HepG2 (cell line): ENCODE data around the gene SMPD3. TPM values are rescaled to one million over a fixed set of nuclear protein-coding genes. Genes with fewer than 3 reads are reported as not detected.
A peak's percentile ranks its signal among the peaks of the same experiment; 100 is the strongest.

Source experiments
- CEBPB ChIP-seq: IDR thresholded peaks from 2 replicates; pipeline ENCODE4 v1.6.1; 2011; ENCODE audit warnings: low read depth, low read length, improper control_type of control experiment, borderline replicate concordance
- CHD2 ChIP-seq: IDR thresholded peaks from 2 replicates; pipeline ENCODE4 v1.6.1; 2011; ENCODE audit warnings: low read depth, low read length, improper control_type of control experiment
- PTBP1 ChIP-seq: fragments of 200-400 bp; formaldehyde crosslinking; IDR thresholded peaks from 2 replicates; pipeline ENCODE4 v1.6.1; 2018; ENCODE audit warnings: low read length, low read depth; ENCODE audit not compliant: poor library complexity, severe bottlenecking
- RARA ChIP-seq: IDR thresholded peaks from 2 replicates; pipeline ENCODE4 v1.6.1; 2016; ENCODE audit warnings: missing genetic modification reagents, missing compliant biosample characterization
- SRF ChIP-seq: IDR thresholded peaks from 2 replicates; pipeline ENCODE4 v1.6.1; 2011; ENCODE audit warnings: mild to moderate bottlenecking, low read depth, low read length, moderate library complexity
- SRSF1 ChIP-seq: fragments of 200-400 bp; formaldehyde crosslinking; optimal IDR thresholded peaks from 2 replicates; pipeline ENCODE3; 2017; ENCODE audit warnings: mild to moderate bottlenecking, low read depth, low read length, moderate library complexity
- TGIF2 ChIP-seq: IDR thresholded peaks from 2 replicates; pipeline ENCODE4 v1.6.1; 2016; ENCODE audit warnings: control low read depth, missing compliant biosample characterization
- TMF1 ChIP-seq: sonication (generic); formaldehyde crosslinking; IDR thresholded peaks from 2 replicates; pipeline ENCODE4 v1.8.1; 2022; ENCODE audit warnings: low read depth, missing genetic modification reagents
- ZBTB49 ChIP-seq: sonication (generic); formaldehyde crosslinking; IDR thresholded peaks from 2 replicates; pipeline ENCODE4 v1.4.0; 2020; ENCODE audit warnings: missing genetic modification reagents, borderline replicate concordance
- ZFAT ChIP-seq: sonication (generic); formaldehyde crosslinking; conservative IDR thresholded peaks from 2 replicates; pipeline ENCODE4 v1.8.1; 2023; ENCODE audit warnings: missing genetic modification reagents, inconsistent platforms
- ZNF354B ChIP-seq: sonication (generic); formaldehyde crosslinking; IDR thresholded peaks from 2 replicates; pipeline ENCODE4 v1.8.0; 2022; ENCODE audit warnings: mild to moderate bottlenecking, missing genetic modification reagents
- ZNF446 ChIP-seq: sonication (generic); formaldehyde crosslinking; IDR thresholded peaks from 2 replicates; pipeline ENCODE4 v1.5.0; 2020; ENCODE audit warnings: mild to moderate bottlenecking, missing genetic modification reagents
- ZNF496 ChIP-seq: sonication (generic); formaldehyde crosslinking; IDR thresholded peaks from 2 replicates; pipeline ENCODE4 v1.8.1; 2023; ENCODE audit warnings: mild to moderate bottlenecking, moderate library complexity, missing genetic modification reagents; ENCODE audit not compliant: insufficient replicate concordance
- ZNF605 ChIP-seq: sonication (generic); formaldehyde crosslinking; IDR thresholded peaks from 2 replicates; pipeline ENCODE4 v1.8.0; 2022; ENCODE audit warnings: mild to moderate bottlenecking, missing genetic modification reagents
- polyA plus RNA-seq, 8 experiments: library from polyadenylated mRNA; depleted of rRNA in 3 of 8; stranded (reverse) in 7 of 8; unstranded in 1 of 8; fragments of >200 nt; fragmentation: Illumina TruSeq in 4 of 8; extraction: Trizol in 4 of 8; gene quantifications; 2 replicates each; pipeline versions ENCODE4 v1.2.1 to v1.2.3, GENCODE V29; 2011 to 2016; ENCODE audit warnings: low read depth in 4 of 8, missing spikeins in 1 of 8, mixed read lengths in 1 of 8; ENCODE audit not compliant: insufficient read depth in 1 of 8
- total RNA-seq, 5 experiments: library from RNA; depleted of rRNA; stranded (reverse); fragments of >200 nt; fragmentation: Illumina TruSeq; extraction: Trizol; gene quantifications; 2 replicates each; pipeline ENCODE4 v1.2.3, GENCODE V29; 2016; ENCODE audit warnings: low read depth in 1 of 5
- TF ChIP-seq, protein P1 (sequence below): sonication (generic); formaldehyde crosslinking; IDR thresholded peaks from 2 replicates; pipeline ENCODE4 v1.8.0; 2022; ENCODE audit warnings: missing genetic modification reagents, mild to moderate bottlenecking, inconsistent platforms, borderline replicate concordance
- TF ChIP-seq, protein P2 (sequence below), 2 experiments: fragments of 450-650 bp in 1 of 2; sonication (generic) in 1 of 2; formaldehyde crosslinking in 1 of 2; IDR thresholded peaks; 2 replicates each; pipeline versions ENCODE4 v1.6.1 to v1.8.0; 2016 to 2022; ENCODE audit warnings: antibody characterized with exemption in 1 of 2, mild to moderate bottlenecking in 1 of 2, missing genetic modification reagents in 1 of 2

Gene SMPD3
- total and polyA plus RNA-seq, 2 of the 13 experiments (the other 11 are each of a cell fraction or from before 2014, with no cell fraction given): 0.07 to 0.32 TPM

DNA sequence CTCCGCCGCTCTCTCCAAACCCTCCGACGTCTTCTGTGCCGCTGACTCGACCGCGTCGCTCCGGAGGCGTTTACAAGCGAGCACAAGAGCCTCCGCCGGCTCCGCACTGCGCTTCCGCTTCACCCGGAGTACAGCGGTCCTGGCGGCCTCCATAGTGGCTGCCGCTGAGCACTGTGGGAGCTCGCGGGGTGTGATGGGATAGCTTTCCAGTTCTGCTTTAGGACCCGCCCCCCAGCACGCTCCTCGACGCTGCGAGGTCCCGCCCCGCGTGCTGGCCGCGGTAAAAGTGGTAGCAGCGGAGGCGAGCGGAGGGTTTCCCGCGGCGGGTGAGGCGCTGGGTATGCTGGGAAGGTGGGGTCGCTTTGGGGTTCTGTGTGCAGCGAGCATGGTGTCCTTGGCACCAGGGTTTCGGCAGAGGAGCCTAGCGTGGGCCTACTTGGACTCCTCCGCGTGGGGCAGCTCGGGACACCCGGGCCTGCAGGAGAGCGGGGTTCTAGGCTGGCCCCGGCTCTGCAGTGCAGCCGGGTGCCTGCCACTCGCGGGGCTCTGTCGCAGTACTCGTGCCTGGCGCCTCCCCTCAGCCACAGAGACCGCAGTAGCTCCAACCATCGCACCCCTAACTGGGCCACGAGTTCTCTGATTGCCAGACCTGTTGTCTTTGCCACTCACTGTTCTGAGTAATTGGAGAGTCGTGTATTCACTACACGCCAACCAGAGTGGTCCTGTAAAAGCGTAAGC is 137.4 kb downstream of the SMPD3 start, which contains the start of the genes PRMT7 and SLC7A6OS (continued):
- TF ChIP-seq TMF1 (CRISPR knock-in tag): peak; percentile 100
- TF ChIP-seq, protein P1, sequence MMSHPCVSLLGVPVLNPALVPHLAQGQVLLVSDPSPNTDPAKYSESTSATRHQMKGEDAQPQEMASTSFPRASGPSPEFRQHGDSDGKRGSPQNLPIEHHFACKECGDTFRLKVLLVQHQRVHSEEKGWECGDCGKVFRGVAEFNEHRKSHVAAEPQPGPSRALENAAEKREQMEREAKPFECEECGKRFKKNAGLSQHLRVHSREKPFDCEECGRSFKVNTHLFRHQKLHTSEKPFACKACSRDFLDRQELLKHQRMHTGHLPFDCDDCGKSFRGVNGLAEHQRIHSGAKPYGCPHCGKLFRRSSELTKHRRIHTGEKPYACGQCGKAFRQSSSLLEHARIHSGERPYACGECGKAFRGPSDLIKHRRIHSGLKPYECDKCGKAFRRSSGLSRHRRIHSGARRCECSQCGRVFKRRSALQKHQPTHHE (CRISPR knock-in tag): peak; percentile 100
- peak; percentile 57; the same call in 1 of the 2 replicates for TF ChIP-seq SRF
- TF ChIP-seq TGIF2 (CRISPR knock-in tag): peak; percentile 99
- peak; percentile 95 for TF ChIP-seq ZFAT (CRISPR knock-in tag)
- peak; percentile 79 for TF ChIP-seq RARA (CRISPR knock-in tag)
- peak; percentile 84 for TF ChIP-seq ZNF496
- peak; percentile 67 for TF ChIP-seq ZBTB49
- peak; percentile 53 for TF ChIP-seq CHD2
- peak; percentile 98; the same call in 1 of the 2 replicates for TF ChIP-seq ZNF354B (CRISPR knock-in tag)
- TF ChIP-seq CEBPB: no peak
- TF ChIP-seq PTBP1: no peak
- peak; percentile 100 for TF ChIP-seq ZNF605 (CRISPR knock-in tag)
- peak; percentile 66 for TF ChIP-seq SRSF1
- peak; percentile 99 for TF ChIP-seq ZNF446 (CRISPR knock-in tag)
- TF ChIP-seq, protein P2, sequence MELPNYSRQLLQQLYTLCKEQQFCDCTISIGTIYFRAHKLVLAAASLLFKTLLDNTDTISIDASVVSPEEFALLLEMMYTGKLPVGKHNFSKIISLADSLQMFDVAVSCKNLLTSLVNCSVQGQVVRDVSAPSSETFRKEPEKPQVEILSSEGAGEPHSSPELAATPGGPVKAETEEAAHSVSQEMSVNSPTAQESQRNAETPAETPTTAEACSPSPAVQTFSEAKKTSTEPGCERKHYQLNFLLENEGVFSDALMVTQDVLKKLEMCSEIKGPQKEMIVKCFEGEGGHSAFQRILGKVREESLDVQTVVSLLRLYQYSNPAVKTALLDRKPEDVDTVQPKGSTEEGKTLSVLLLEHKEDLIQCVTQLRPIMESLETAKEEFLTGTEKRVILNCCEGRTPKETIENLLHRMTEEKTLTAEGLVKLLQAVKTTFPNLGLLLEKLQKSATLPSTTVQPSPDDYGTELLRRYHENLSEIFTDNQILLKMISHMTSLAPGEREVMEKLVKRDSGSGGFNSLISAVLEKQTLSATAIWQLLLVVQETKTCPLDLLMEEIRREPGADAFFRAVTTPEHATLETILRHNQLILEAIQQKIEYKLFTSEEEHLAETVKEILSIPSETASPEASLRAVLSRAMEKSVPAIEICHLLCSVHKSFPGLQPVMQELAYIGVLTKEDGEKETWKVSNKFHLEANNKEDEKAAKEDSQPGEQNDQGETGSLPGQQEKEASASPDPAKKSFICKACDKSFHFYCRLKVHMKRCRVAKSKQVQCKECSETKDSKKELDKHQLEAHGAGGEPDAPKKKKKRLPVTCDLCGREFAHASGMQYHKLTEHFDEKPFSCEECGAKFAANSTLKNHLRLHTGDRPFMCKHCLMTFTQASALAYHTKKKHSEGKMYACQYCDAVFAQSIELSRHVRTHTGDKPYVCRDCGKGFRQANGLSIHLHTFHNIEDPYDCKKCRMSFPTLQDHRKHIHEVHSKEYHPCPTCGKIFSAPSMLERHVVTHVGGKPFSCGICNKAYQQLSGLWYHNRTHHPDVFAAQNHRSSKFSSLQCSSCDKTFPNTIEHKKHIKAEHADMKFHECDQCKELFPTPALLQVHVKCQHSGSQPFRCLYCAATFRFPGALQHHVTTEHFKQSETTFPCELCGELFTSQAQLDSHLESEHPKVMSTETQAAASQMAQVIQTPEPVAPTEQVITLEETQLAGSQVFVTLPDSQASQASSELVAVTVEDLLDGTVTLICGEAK (IDR thresholded peaks at IDR 0.05): no peak
- TF ChIP-seq, protein P2 (CRISPR knock-in tag; IDR thresholded peaks at IDR 0.05): peak; percentile 97
